ENCODE results near the gene LRP10.

The LRP10 gene

DNA sequence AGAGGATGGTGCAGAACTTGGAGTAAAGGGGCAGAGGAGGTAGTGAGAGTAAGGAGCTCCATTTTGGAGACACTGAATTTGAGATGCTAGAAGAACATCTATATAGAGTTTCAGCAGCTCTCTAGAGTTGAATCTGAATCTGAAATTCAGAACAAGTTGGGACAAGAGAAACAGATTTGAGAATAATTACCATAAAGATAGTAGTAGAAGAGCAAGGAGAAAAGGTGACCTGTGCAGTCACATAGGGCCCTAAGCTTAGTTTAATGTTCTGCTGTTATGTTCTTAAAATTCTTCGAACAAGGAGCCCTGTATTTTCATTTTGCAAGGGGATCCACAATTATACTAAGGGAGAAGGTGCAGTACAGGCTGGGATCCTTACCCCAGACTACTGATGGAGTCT, 18.9 kb downstream of the LRP10 start:
- no peak for TF ChIP-seq POLR2AphosphoS5 (IDR thresholded peaks at IDR 0.05; ENCODE audit: low read depth, low read length)
- TF ChIP-seq FOXP2 (optimal IDR thresholded peaks at IDR 0.05; ENCODE audit: borderline replicate concordance, extremely low read depth, extremely low read length, insufficient read depth) = no peak
- no peak for TF ChIP-seq SIN3A (IDR thresholded peaks at IDR 0.05; ENCODE audit: borderline replicate concordance, insufficient read depth, low read length)
- TF ChIP-seq TAF1 (IDR thresholded peaks at IDR 0.05; ENCODE audit: borderline replicate concordance, insufficient read depth, low read length) = no peak
- no peak for TF ChIP-seq REST (IDR thresholded peaks at IDR 0.05; ENCODE audit: insufficient read depth in 1 of 2, low read depth in 2 of 2, low read length in 2 of 2)

- TF ChIP-seq REST (IDR thresholded peaks at IDR 0.05; ENCODE audit: insufficient read depth in 1 of 2, low read depth in 2 of 2, low read length in 2 of 2) (no peak), TAF1 (IDR thresholded peaks at IDR 0.05; ENCODE audit: borderline replicate concordance, insufficient read depth, low read length) (no peak), SIN3A (IDR thresholded peaks at IDR 0.05; ENCODE audit: borderline replicate concordance, insufficient read depth, low read length) (no peak)
These were observed 20.9 kb downstream of the LRP10 start for GRCh38 chr14:22892488-22892887.

- TF ChIP-seq SIN3A (IDR thresholded peaks at IDR 0.05; ENCODE audit: borderline replicate concordance, insufficient read depth, low read length) (no peak), TAF1 (IDR thresholded peaks at IDR 0.05; ENCODE audit: borderline replicate concordance, insufficient read depth, low read length) (no peak), FOXP2 (optimal IDR thresholded peaks at IDR 0.05; ENCODE audit: borderline replicate concordance, extremely low read depth, extremely low read length, insufficient read depth) (no peak)
These were observed 22.2 kb downstream of the LRP10 start for GRCh38 chr14:22893706-22894105.

GRCh38 chr14:22895402-22895801, 23.9 kb downstream of the LRP10 start:
- TF ChIP-seq TAF1 (IDR thresholded peaks at IDR 0.05; ENCODE audit: borderline replicate concordance, insufficient read depth, low read length) (no peak), REST (IDR thresholded peaks at IDR 0.05; ENCODE audit: insufficient read depth in 1 of 2, low read depth in 2 of 2, low read length in 2 of 2) (no peak), POLR2AphosphoS5 (IDR thresholded peaks at IDR 0.05; ENCODE audit: low read depth, low read length) (no peak), SIN3A (IDR thresholded peaks at IDR 0.05; ENCODE audit: borderline replicate concordance, insufficient read depth, low read length) (no peak), FOXP2 (optimal IDR thresholded peaks at IDR 0.05; ENCODE audit: borderline replicate concordance, extremely low read depth, extremely low read length, insufficient read depth) (no peak)

- no peak for TF ChIP-seq SIN3A (IDR thresholded peaks at IDR 0.05; ENCODE audit: borderline replicate concordance, insufficient read depth, low read length)
- no peak for TF ChIP-seq REST (IDR thresholded peaks at IDR 0.05; ENCODE audit: insufficient read depth in 1 of 2, low read depth in 2 of 2, low read length in 2 of 2)
- no peak for TF ChIP-seq POLR2AphosphoS5 (IDR thresholded peaks at IDR 0.05; ENCODE audit: low read depth, low read length)
- no peak for TF ChIP-seq FOXP2 (optimal IDR thresholded peaks at IDR 0.05; ENCODE audit: borderline replicate concordance, extremely low read depth, extremely low read length, insufficient read depth)
- TF ChIP-seq TAF1 (IDR thresholded peaks at IDR 0.05; ENCODE audit: borderline replicate concordance, insufficient read depth, low read length) = no peak
These were observed 24.8 kb downstream of the LRP10 start for GRCh38 chr14:22896356-22896755.

Measured in PFSK-1 (cell line).